Keratinocyte (primary cell): ENCODE data around the gene MLNR. TPM values are rescaled to one million over a fixed set of nuclear protein-coding genes. Genes with fewer than 3 reads are reported as not detected.

Experiments
- DNase-seq: peaks from one replicate; pipeline ENCODE4 v3.0.0-alpha.2; 2011; ENCODE audit warnings: low read depth, missing footprints, low spot score
- FAIRE-seq: peaks from 2 replicates; lab custom pipeline; 2011; peaks lifted over from hg19 to GRCh38; lab: Jason Lieb, UNC
- H2AFZ ChIP-seq: 2 replicates; pipeline ENCODE4 v1.6.0; 2012; ENCODE audit warnings: low read length, control low read depth, inconsistent platforms; ENCODE audit not compliant: control insufficient read depth
- H3K27ac ChIP-seq: 2 replicates; pipeline ENCODE4 v1.5.1; 2011; ENCODE audit warnings: low read length; ENCODE audit not compliant: control insufficient read depth, insufficient read depth
- H3K27me3 ChIP-seq: 3 replicates; pipeline ENCODE4 v1.6.0; 2011; ENCODE audit warnings: low read length; ENCODE audit not compliant: control insufficient read depth, insufficient read depth; ENCODE audit errors: extremely low read depth
- H3K36me3 ChIP-seq, 2 experiments: 2 replicates in 1 of 2; 3 replicates in 1 of 2; pipeline ENCODE4 v1.5.1; 2011; ENCODE audit warnings: low read length in 2 of 2, mild to moderate bottlenecking in 1 of 2; ENCODE audit not compliant: control insufficient read depth in 2 of 2, insufficient read depth in 2 of 2; ENCODE audit errors: extremely low read depth in 1 of 2
- H3K4me1 ChIP-seq: 3 replicates; pipeline ENCODE4 v1.5.1; 2011; ENCODE audit warnings: low read length; ENCODE audit not compliant: control insufficient read depth, insufficient read depth; ENCODE audit errors: extremely low read depth
- H3K4me2 ChIP-seq: 3 replicates; pipeline ENCODE4 v1.6.0; 2011; ENCODE audit warnings: low read depth, low read length; ENCODE audit not compliant: control insufficient read depth, insufficient read depth; ENCODE audit errors: extremely low read depth
- H3K4me3 ChIP-seq, 3 experiments: fragments of 200-600 bp in 1 of 3; sonication (generic) in 1 of 3; 2 replicates in 2 of 3; 3 replicates in 1 of 3; pipeline ENCODE4 v1.5.1; 2011 to 2016; ENCODE audit warnings: low read length in 3 of 3, mild to moderate bottlenecking in 3 of 3, control low read depth in 2 of 3, inconsistent platforms in 1 of 3, low read depth in 1 of 3, mixed read lengths in 1 of 3, mixed run types in 1 of 3, moderate library complexity in 1 of 3; ENCODE audit not compliant: control insufficient read depth in 2 of 3, insufficient read depth in 2 of 3; ENCODE audit errors: extremely low read depth in 1 of 3
- H3K79me2 ChIP-seq: 2 replicates; pipeline ENCODE4 v1.6.0; 2012; ENCODE audit warnings: low read length; ENCODE audit not compliant: control insufficient read depth, insufficient read depth
- H3K9ac ChIP-seq: 3 replicates; pipeline ENCODE4 v1.6.0; 2011; ENCODE audit warnings: low read length; ENCODE audit not compliant: control insufficient read depth, insufficient read depth; ENCODE audit errors: extremely low read depth
- H3K9me1 ChIP-seq: 3 replicates; pipeline ENCODE4 v1.6.0; 2011; ENCODE audit warnings: low read length; ENCODE audit not compliant: control insufficient read depth, insufficient read depth; ENCODE audit errors: extremely low read depth
- H3K9me3 ChIP-seq: 2 replicates; pipeline ENCODE4 v1.5.1; 2012; ENCODE audit warnings: low read depth, low read length; ENCODE audit not compliant: control insufficient read depth
- H4K20me1 ChIP-seq: 3 replicates; pipeline ENCODE4 v1.6.0; 2011; ENCODE audit warnings: low read length; ENCODE audit not compliant: control insufficient read depth, insufficient read depth; ENCODE audit errors: extremely low read depth
- EZH2 ChIP-seq: IDR thresholded peaks from one replicate; pipeline ENCODE4 v1.6.1; 2012; ENCODE audit warnings: inconsistent platforms, mild to moderate bottlenecking, low read length, moderate library complexity
- dilution Hi-C: fragments of 300-500 bp; cut with MboI; formaldehyde crosslinking; loops from one replicate; pipeline ENCODE4 v1.7.0; 2020; ENCODE audit warnings: low sequenced_read_pairs; ENCODE audit not compliant: extremely low pct_ligation_motif_present
- polyA plus RNA-seq, 5 experiments: library from polyadenylated mRNA; depleted of rRNA in 3 of 5; stranded (reverse) in 3 of 5; stranded (forward) in 1 of 5; unstranded in 1 of 5; fragments of >200 nt; gene quantifications; 1 replicate in 1 of 5; 2 replicates in 3 of 5; 3 replicates in 1 of 5; pipeline versions ENCODE4 v1.2.1 to v1.2.3, GENCODE V29; 2011 to 2012; ENCODE audit warnings: missing spikeins in 2 of 5, low read depth in 1 of 5, low replicate concordance in 1 of 5
- TF ChIP-seq, protein P1 (sequence below), 3 experiments: IDR thresholded peaks in 1 of 3; conservative IDR thresholded peaks in 1 of 3; optimal IDR thresholded peaks in 1 of 3; 2 replicates in 2 of 3; 3 replicates in 1 of 3; pipeline versions ENCODE3 to v1.5.1; 2011; ENCODE audit warnings: low read length in 3 of 3, mild to moderate bottlenecking in 3 of 3, moderate library complexity in 2 of 3, control low read depth in 1 of 3, inconsistent platforms in 1 of 3; ENCODE audit not compliant: insufficient read depth in 2 of 3; ENCODE audit errors: extremely low read depth in 1 of 3

The MLNR gene
- polyA plus RNA-seq, 1 donor (not counting 4 experiments of a cell fraction or from before 2014, with no cell fraction given) = not detected

DNA sequence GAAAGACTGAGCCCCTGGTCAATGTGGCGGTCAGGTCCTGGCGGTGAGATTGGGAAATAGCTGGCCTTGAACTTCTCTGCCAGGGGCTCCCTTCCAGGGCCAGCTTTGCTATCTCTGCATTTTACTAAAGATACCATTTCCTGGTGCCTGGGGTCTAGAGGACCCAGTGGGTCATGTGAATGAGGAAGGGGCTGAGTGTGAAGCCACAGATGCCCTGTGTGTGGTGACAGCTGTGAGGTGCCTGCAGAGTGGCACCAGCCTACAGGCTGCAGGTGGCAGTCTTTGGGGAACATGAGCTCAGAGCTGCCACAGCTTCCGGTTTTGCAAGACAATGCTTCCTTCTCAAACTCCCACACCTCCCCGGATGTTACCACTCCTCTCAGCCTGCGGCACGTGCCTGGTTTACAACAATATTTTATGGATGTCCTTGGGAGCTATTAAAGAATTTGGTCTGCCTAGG is 5.2 kb upstream of the MLNR start:
- H3K36me3 ChIP-seq = peaks cover 0 to 1% of the 10 kb centered on the region in 2 experiments
- no peak for FAIRE-seq
- no peaks in the 10 kb centered on the region for H3K9me3 ChIP-seq
- H3K9me1 ChIP-seq = no peaks in the 10 kb centered on the region
- H3K4me3 ChIP-seq = no peak overlapping the region
- H3K27me3 ChIP-seq = peaks cover 30% of the 10 kb centered on the region
- no peak overlapping the region for H2AFZ ChIP-seq
- no peaks in the 10 kb centered on the region for H4K20me1 ChIP-seq
- no peaks in the 10 kb centered on the region for H3K4me1 ChIP-seq
- DNase-seq = no peak
- H3K27ac ChIP-seq = no peak overlapping the region
- H3K4me2 ChIP-seq = no peak overlapping the region
- H3K9ac ChIP-seq = no peak overlapping the region
- TF ChIP-seq, protein P1, sequence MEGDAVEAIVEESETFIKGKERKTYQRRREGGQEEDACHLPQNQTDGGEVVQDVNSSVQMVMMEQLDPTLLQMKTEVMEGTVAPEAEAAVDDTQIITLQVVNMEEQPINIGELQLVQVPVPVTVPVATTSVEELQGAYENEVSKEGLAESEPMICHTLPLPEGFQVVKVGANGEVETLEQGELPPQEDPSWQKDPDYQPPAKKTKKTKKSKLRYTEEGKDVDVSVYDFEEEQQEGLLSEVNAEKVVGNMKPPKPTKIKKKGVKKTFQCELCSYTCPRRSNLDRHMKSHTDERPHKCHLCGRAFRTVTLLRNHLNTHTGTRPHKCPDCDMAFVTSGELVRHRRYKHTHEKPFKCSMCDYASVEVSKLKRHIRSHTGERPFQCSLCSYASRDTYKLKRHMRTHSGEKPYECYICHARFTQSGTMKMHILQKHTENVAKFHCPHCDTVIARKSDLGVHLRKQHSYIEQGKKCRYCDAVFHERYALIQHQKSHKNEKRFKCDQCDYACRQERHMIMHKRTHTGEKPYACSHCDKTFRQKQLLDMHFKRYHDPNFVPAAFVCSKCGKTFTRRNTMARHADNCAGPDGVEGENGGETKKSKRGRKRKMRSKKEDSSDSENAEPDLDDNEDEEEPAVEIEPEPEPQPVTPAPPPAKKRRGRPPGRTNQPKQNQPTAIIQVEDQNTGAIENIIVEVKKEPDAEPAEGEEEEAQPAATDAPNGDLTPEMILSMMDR (optimal IDR thresholded peaks at IDR 0.05 in 1 of 3, IDR thresholded peaks at IDR 0.05 in 1 of 3, conservative IDR thresholded peaks at IDR 0.05 in 1 of 3; ENCODE audit: extremely low read depth in 1 of 3, insufficient read depth in 2 of 3, low read length in 3 of 3) = peak in 1 of 3 experiments; percentile 31
- TF ChIP-seq EZH2 = no peak
- dilution Hi-C loops = no loop called here
- H3K79me2 ChIP-seq = no peaks in the 10 kb centered on the region

DNA sequence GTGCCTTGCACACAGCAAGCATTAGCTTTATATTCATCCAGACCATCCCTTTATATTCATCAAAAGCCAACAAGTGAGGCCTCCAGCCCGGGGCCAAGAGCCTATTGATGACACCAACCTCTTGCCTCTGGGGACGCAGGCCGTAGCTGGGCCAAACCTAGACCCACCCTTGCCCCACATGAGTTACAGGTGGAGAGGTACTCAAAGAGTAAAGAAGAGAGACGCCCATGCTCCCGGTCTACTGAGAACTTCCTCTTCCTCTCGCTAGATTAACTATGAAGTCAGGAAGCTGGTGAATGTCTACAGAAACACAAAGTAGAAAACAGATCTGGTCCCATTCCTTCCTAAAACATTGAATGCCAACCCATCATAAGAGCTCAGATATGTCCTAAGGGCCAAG is 3.8 kb upstream of the MLNR start:
- TF ChIP-seq, protein P1 (optimal IDR thresholded peaks at IDR 0.05 in 1 of 3, IDR thresholded peaks at IDR 0.05 in 1 of 3, conservative IDR thresholded peaks at IDR 0.05 in 1 of 3; ENCODE audit: extremely low read depth in 1 of 3, insufficient read depth in 2 of 3, low read length in 3 of 3) = no peak
- TF ChIP-seq EZH2 = no peak
- H3K9me1 ChIP-seq = no peaks in the 10 kb centered on the region
- H4K20me1 ChIP-seq = no peaks in the 10 kb centered on the region
- no peak overlapping the region for H3K9ac ChIP-seq
- H3K4me3 ChIP-seq = no peak overlapping the region
- FAIRE-seq = no peak
- no peaks in the 10 kb centered on the region for H3K9me3 ChIP-seq
- H3K27me3 ChIP-seq = peaks cover 43% of the 10 kb centered on the region
- H3K27ac ChIP-seq = no peak overlapping the region
- DNase-seq = no peak
- peaks cover 0 to 1% of the 10 kb centered on the region in 2 experiments for H3K36me3 ChIP-seq
- H3K4me1 ChIP-seq = no peaks in the 10 kb centered on the region
- no peaks in the 10 kb centered on the region for H3K79me2 ChIP-seq
- H3K4me2 ChIP-seq = no peak overlapping the region
- H2AFZ ChIP-seq = no peak overlapping the region
- dilution Hi-C loops = no loop called here
